ENCODE results near the gene SIM1.

Gene SIM1

DNA sequence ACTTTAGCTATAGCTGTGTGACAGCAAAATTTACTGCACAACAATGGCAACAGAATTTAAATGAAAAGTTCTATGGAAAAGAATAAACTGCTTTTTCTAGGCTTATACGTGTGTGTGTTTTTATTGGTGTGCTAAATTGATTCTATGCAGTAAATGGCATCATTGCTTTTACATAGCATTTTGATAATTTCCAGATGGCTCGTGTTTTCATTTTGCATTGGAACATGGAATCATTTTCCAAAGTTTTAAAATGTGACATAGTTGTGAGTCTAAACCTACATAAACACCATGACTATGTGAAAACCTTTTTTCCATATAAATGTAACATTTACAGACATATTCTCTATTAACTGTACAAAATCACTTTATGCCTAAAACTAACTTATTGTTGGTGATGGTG lies 127.8 kb downstream of the SIM1 start:
- no CpG with 5 or more reads among the region's 2 CpGs for WGBS (ENCODE audit: extremely low coverage, insufficient coverage, low lambda C conversion rate)
- H3K4me2 ChIP-seq (ENCODE audit: low read length) = no peak overlapping the region
- H3K79me1 ChIP-seq (ENCODE audit: low read length) = no peaks in the 10 kb centered on the region
- H3K79me2 ChIP-seq (ENCODE audit: control insufficient read depth, insufficient read depth, low read length) = no peaks in the 10 kb centered on the region
- no peak overlapping the region for H4K8ac ChIP-seq (ENCODE audit: low read depth, low read length)
- H3K9ac ChIP-seq (ENCODE audit: low read length) = no peak overlapping the region
- H4K5ac ChIP-seq (ENCODE audit: low read length) = no peak overlapping the region
- no peak overlapping the region for H2BK5ac ChIP-seq (ENCODE audit: low read length)
- H3K4me1 ChIP-seq (ENCODE audit: control insufficient read depth, low read depth, low read length) = no peaks in the 10 kb centered on the region
- no peak overlapping the region for H3K27ac ChIP-seq (ENCODE audit: low read depth, low read length)
- no peaks in the 10 kb centered on the region for H3K36me3 ChIP-seq (ENCODE audit: control insufficient read depth, insufficient read depth, low read length)
- no peak overlapping the region for H3K4me3 ChIP-seq (ENCODE audit: low read length)
- no peak overlapping the region for H3K4ac ChIP-seq (ENCODE audit: low read depth, low read length)
- H3K23ac ChIP-seq (ENCODE audit: low read length) = no peak overlapping the region
- DNase-seq = no peak
- H3K56ac ChIP-seq (ENCODE audit: low read length) = no peak overlapping the region
- H3K27me3 ChIP-seq (ENCODE audit: insufficient read depth, low read length, poor library complexity) = no peaks in the 10 kb centered on the region
- H2BK15ac ChIP-seq (replicated peaks; ENCODE audit: low read depth) = no peak overlapping the region
- no peak overlapping the region for H2BK120ac ChIP-seq (ENCODE audit: low read depth, low read length)
- no peak overlapping the region for H3K18ac ChIP-seq (ENCODE audit: low read length)
- no peak overlapping the region for H2AK5ac ChIP-seq (ENCODE audit: low read length)

DNA sequence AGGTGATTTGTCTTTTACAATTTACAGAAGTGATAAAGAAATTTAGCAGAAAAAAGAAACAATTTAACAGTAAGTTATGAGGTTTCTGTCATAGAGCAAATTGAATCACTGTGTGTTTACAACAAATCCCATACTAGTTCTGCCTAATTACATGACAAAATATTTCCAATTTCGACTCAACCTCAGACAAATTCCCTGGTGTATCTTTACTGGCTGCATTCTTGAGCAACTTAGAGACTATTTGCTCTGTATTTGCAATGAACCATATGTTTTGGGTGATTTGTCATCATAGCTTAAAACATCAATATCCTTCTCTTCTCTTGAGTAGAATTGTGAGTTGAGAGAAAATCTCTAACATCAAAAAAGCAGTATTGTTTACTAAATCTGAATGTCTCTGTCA lies 128.7 kb downstream of the SIM1 start:
- no peak overlapping the region for H2BK15ac ChIP-seq (replicated peaks; ENCODE audit: low read depth)
- no peak overlapping the region for H2AK5ac ChIP-seq (ENCODE audit: low read length)
- WGBS (ENCODE audit: extremely low coverage, insufficient coverage, low lambda C conversion rate) = no CpG with 5 or more reads among the region's 1 CpG
- no peak overlapping the region for H3K27ac ChIP-seq (ENCODE audit: low read depth, low read length)
- H3K4me3 ChIP-seq (ENCODE audit: low read length) = no peak overlapping the region
- H3K9ac ChIP-seq (ENCODE audit: low read length) = no peak overlapping the region
- H3K4me1 ChIP-seq (ENCODE audit: control insufficient read depth, low read depth, low read length) = no peaks in the 10 kb centered on the region
- no peak overlapping the region for H3K4me2 ChIP-seq (ENCODE audit: low read length)
- no peak overlapping the region for H2BK120ac ChIP-seq (ENCODE audit: low read depth, low read length)
- H4K8ac ChIP-seq (ENCODE audit: low read depth, low read length) = no peak overlapping the region
- no peak overlapping the region for H4K5ac ChIP-seq (ENCODE audit: low read length)
- H3K79me2 ChIP-seq (ENCODE audit: control insufficient read depth, insufficient read depth, low read length) = no peaks in the 10 kb centered on the region
- no peaks in the 10 kb centered on the region for H3K36me3 ChIP-seq (ENCODE audit: control insufficient read depth, insufficient read depth, low read length)
- H3K23ac ChIP-seq (ENCODE audit: low read length) = no peak overlapping the region
- no peak overlapping the region for H3K18ac ChIP-seq (ENCODE audit: low read length)
- no peaks in the 10 kb centered on the region for H3K79me1 ChIP-seq (ENCODE audit: low read length)
- no peaks in the 10 kb centered on the region for H3K27me3 ChIP-seq (ENCODE audit: insufficient read depth, low read length, poor library complexity)
- H3K4ac ChIP-seq (ENCODE audit: low read depth, low read length) = no peak overlapping the region
- no peak overlapping the region for H3K56ac ChIP-seq (ENCODE audit: low read length)
- no peak for DNase-seq
- H2BK5ac ChIP-seq (ENCODE audit: low read length) = no peak overlapping the region
